Neural progenitor cell (in vitro differentiated cells): ENCODE results near the gene NBEA.

Experiments
- EZH2 ChIP-seq: fragments of 200-600 bp; sonication (generic); IDR thresholded peaks from 2 replicates; pipeline ENCODE4 v1.6.1; 2017; ENCODE audit warnings: antibody characterized with exemption, mild to moderate bottlenecking, moderate library complexity
- TF ChIP-seq, protein P1 (sequence below): fragments of 200-600 bp; sonication (generic); IDR thresholded peaks from 2 replicates; pipeline ENCODE4 v1.5.1; 2017; ENCODE audit warnings: antibody characterized with exemption, mild to moderate bottlenecking

DNA sequence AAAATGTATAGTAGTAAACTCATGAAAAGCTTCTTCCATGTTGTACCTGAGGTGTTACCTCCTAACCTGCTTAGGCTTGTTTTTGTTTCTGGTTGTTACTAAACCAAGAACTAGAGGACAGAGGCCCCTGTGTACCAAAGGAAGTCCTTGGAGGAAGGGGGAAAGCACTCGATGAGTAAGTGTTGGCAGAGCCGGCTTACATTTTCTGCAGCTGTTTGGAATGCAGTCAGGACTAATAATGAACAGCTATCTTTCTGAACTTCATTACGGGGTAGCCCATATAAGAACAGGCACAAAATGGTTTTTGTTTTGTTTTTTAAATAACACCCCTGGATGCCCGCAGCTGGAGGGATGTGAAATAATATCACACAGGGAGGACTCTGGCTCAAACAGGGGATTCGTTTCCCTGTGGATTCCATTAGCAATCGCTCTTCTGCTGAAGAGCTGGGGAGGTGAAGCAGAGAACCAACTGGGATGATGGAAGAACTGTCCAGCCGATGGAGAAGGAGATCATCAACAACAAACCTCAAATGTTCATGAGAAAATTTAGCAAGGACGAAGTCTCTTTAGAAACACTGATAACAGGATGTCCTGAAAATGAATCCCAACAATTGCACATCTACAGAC is 748.6 kb downstream of the NBEA start:
- no peak for TF ChIP-seq EZH2
- TF ChIP-seq, protein P1, sequence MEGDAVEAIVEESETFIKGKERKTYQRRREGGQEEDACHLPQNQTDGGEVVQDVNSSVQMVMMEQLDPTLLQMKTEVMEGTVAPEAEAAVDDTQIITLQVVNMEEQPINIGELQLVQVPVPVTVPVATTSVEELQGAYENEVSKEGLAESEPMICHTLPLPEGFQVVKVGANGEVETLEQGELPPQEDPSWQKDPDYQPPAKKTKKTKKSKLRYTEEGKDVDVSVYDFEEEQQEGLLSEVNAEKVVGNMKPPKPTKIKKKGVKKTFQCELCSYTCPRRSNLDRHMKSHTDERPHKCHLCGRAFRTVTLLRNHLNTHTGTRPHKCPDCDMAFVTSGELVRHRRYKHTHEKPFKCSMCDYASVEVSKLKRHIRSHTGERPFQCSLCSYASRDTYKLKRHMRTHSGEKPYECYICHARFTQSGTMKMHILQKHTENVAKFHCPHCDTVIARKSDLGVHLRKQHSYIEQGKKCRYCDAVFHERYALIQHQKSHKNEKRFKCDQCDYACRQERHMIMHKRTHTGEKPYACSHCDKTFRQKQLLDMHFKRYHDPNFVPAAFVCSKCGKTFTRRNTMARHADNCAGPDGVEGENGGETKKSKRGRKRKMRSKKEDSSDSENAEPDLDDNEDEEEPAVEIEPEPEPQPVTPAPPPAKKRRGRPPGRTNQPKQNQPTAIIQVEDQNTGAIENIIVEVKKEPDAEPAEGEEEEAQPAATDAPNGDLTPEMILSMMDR, result no peak
